Calu3 (cell line): ENCODE data around the gene GCFC2. TPM values are rescaled to one million over a fixed set of nuclear protein-coding genes. Genes with fewer than 3 reads are reported as not detected.
"Not testable (repeated sequence)": the region's sequence is repeated elsewhere in the genome, so short reads cannot be mapped to it uniquely, and the experiment has no call there.

Experiments used
- BruUV-seq: library from RNA; stranded (reverse); fragments of 400-500 nt; replicated peaks from 2 replicates; lab custom pipeline; 2021; lab: Mats Ljungman, UMichigan
- CTCF ChIA-PET: fragments of 300-600 bp; sonication (Branson Sonifier 250); formaldehyde crosslinking; loops from one replicate; lab custom pipeline; 2022; ENCODE audit warnings: antibody characterized with exemption; lab: Charles Lee
- DNase-seq: peaks from one replicate; pipeline ENCODE4 v3.0.0; 2022
- H3K27ac Mint-ChIP-seq: one replicate; pipeline ENCODE4 v1.8.0; 2022; ENCODE audit warnings: mixed read lengths; ENCODE audit not compliant: unreplicated experiment
- H3K27me3 Mint-ChIP-seq: one replicate; pipeline ENCODE4 v1.8.0; 2022; ENCODE audit warnings: mixed read lengths; ENCODE audit not compliant: unreplicated experiment
- H3K36me3 Mint-ChIP-seq: one replicate; pipeline ENCODE4 v1.8.0; 2022; ENCODE audit warnings: mild to moderate bottlenecking, moderate library complexity, mixed read lengths; ENCODE audit not compliant: insufficient read depth, unreplicated experiment
- H3K4me1 Mint-ChIP-seq: one replicate; pipeline ENCODE4 v1.8.0; 2022; ENCODE audit warnings: mild to moderate bottlenecking, low read depth, mixed read lengths; ENCODE audit not compliant: unreplicated experiment
- H3K4me3 Mint-ChIP-seq: one replicate; pipeline ENCODE4 v1.8.0; 2022; ENCODE audit warnings: mild to moderate bottlenecking, low read depth, moderate library complexity, mixed read lengths; ENCODE audit not compliant: unreplicated experiment
- H3K9me3 Mint-ChIP-seq: one replicate; pipeline ENCODE4 v1.8.0; 2022; ENCODE audit warnings: low read depth, mixed read lengths; ENCODE audit not compliant: unreplicated experiment
- CTCF ChIP-seq: fragments of 200-600 bp; IDR thresholded peaks from one replicate; pipeline ENCODE4 v1.8.0; 2022; ENCODE audit warnings: antibody characterized with exemption; ENCODE audit not compliant: unreplicated experiment
- intact Hi-C: fragments of 100-400 bp; cut with micrococcal nuclease; formaldehyde crosslinking; loops from one replicate; pipeline ENCODE4 v1.10.0; 2022; ENCODE audit not compliant: unreplicated experiment
- total RNA-seq: library from RNA; stranded (reverse); gene quantifications from 2 replicates; pipeline ENCODE4 v1.2.3, GENCODE V29; 2022

The GCFC2 gene
- total RNA-seq, 1 experiment from 2014 or later: 18.2 TPM

- TF ChIP-seq CTCF: no peak
- CTCF ChIA-PET: interaction anchor here (0.7 kb wide), 1 partner anchor 89 kb away, joined by 3 read pairs; no protein-coding TSS in a partner anchor
- Mint-ChIP-seq H3K4me1 (no peaks in the 10 kb centered on the region), H3K27ac (no peak overlapping the region), H3K27me3 (peaks cover 22% of the 10 kb centered on the region), H3K4me3 (no peak overlapping the region), H3K9me3 (no peaks in the 10 kb centered on the region), H3K36me3 (no peaks in the 10 kb centered on the region)
- no TSS peak for BruUV-seq
- intact Hi-C loops: no loop called here
- DNase-seq: no peak
Measured at GRCh38 chr2:75722687-75723086, 12.0 kb upstream of the GCFC2 start.

DNA sequence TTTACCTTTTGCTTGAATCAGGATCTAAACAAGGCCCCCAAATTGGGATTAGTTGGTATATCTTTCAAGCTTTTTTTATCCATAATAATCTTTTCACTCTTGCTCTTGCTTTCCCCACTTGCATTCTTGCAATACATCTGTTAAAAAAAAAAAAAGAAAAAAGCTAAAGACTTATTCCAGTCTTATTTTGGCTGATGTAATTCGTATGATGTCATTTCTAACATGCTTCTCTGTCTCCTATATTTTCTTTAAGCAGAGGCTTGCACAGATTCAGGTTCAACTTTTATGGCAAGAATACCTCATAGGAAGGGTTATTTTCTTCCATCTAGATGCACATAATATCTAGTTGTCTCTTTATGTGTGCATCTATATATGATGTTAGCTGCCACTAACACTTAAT lies 9.8 kb upstream of the GCFC2 start:
- Mint-ChIP-seq H3K9me3 (no peaks in the 10 kb centered on the region), H3K36me3 (no peaks in the 10 kb centered on the region), H3K27ac (no peak overlapping the region), H3K4me1 (no peaks in the 10 kb centered on the region), H3K4me3 (no peak overlapping the region), H3K27me3 (peaks cover 28% of the 10 kb centered on the region)
- CTCF ChIA-PET: no interaction called here
- intact Hi-C loops: no loop called here
- TF ChIP-seq CTCF: no peak
- no TSS peak for BruUV-seq
- no peak for DNase-seq

GRCh38 chr2:75719616-75720015 lies 8.9 kb upstream of the GCFC2 start:
- H3K9me3 Mint-ChIP-seq: no peaks in the 10 kb centered on the region
- CTCF ChIA-PET: no interaction called here
- no peak overlapping the region for H3K27ac Mint-ChIP-seq
- H3K36me3 Mint-ChIP-seq: no peaks in the 10 kb centered on the region
- DNase-seq: no peak
- TF ChIP-seq CTCF: no peak
- BruUV-seq: no TSS peak
- intact Hi-C loops: no loop called here
- no peaks in the 10 kb centered on the region for H3K4me1 Mint-ChIP-seq
- H3K4me3 Mint-ChIP-seq: no peak overlapping the region
- peaks cover 37% of the 10 kb centered on the region for H3K27me3 Mint-ChIP-seq

DNA sequence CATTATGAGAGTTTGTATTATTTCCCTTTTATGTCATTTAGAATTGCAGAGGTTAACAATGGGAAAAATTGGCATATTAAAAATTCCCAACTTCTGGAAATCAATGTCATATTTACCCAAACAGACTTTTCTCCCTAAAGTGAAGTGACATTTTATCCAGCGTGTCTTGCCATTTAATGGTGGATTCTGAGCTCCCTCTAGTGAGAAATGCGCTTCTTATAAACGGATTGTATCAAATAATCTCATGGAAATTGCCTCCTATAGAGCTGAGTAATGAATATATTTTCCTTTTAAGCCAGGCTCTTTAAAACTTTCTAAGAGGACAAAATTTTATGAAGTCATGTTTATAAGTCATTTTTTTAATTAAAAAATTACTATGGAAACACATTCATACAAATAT lies 5.7 kb upstream of the GCFC2 start:
- no peak for TF ChIP-seq CTCF
- CTCF ChIA-PET: interaction anchor here (1.0 to 1.7 kb wide), 3 partner anchors 9 to 76 kb away, joined by 3 to 10 read pairs (median 4); partner anchors contain the start of gene MRPL19
- Mint-ChIP-seq H3K36me3 (no peaks in the 10 kb centered on the region), H3K27ac (no peak overlapping the region), H3K9me3 (no peaks in the 10 kb centered on the region), H3K4me3 (no peak overlapping the region), H3K4me1 (no peaks in the 10 kb centered on the region), H3K27me3 (peaks cover 18% of the 10 kb centered on the region)
- no TSS peak for BruUV-seq
- DNase-seq: no peak
- intact Hi-C loops: loop anchor here (1.0 kb wide), 1 partner anchor 76 kb away; no protein-coding TSS in a partner anchor

DNA sequence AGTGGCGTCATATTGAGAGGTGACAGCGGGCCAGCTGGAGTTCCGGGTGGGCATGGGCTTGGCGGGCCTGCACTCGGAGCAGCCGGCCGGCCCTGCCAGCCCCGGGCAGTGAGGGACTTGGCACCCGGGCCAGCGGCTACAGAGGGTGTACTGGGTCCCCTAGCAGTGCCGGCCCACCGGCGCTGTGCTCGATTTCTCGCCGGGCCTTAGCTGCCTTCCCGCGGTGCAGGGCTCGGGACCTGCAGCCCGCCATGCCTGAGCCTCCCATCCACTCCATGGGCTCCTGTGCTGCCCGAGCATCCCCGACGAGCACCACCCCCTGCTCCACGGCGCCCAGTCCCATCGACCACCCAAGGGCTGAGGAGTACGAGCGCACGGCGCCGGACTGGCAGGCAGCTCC lies 875 bp upstream of the GCFC2 start:
- peak overlapping the region; percentile 69 for H3K4me3 Mint-ChIP-seq
- peaks cover 19% of the 10 kb centered on the region for H3K36me3 Mint-ChIP-seq
- intact Hi-C loops, DNase-seq, H3K9me3 Mint-ChIP-seq, BruUV-seq, H3K4me1 Mint-ChIP-seq, CTCF ChIA-PET, H3K27ac Mint-ChIP-seq: not testable (repeated sequence)
- peaks cover 18% of the 10 kb centered on the region for H3K27me3 Mint-ChIP-seq
